ENCODE results near the gene DDI1. TPM values are rescaled to one million over a fixed set of nuclear protein-coding genes. Genes with fewer than 3 reads are reported as not detected.

The DDI1 gene
- total RNA-seq, 1 experiment from 2014 or later: not detected

GRCh38 chr11:104054911-104055529 is 18.6 kb downstream of the DDI1 start:
- DNase-seq: no peak
- H3K4me3 Mint-ChIP-seq (ENCODE audit: low read depth, unreplicated experiment): no peak overlapping the region
- CTCF ChIA-PET: no interaction called here
- H3K9me3 Mint-ChIP-seq (ENCODE audit: low read depth, unreplicated experiment): no peaks in the 10 kb centered on the region
- no TSS peak for BruUV-seq (replicated peaks)
- intact Hi-C loops (cut with micrococcal nuclease; ENCODE audit: unreplicated experiment): no loop called here
- no peaks in the 10 kb centered on the region for H3K36me3 Mint-ChIP-seq (ENCODE audit: insufficient read depth, unreplicated experiment)
- H3K27me3 Mint-ChIP-seq (ENCODE audit: unreplicated experiment): no peaks in the 10 kb centered on the region
- TF ChIP-seq CTCF (IDR thresholded peaks at IDR 0.05; ENCODE audit: unreplicated experiment): no peak
- H3K4me1 Mint-ChIP-seq (ENCODE audit: low read depth, unreplicated experiment): peaks cover 8% of the 10 kb centered on the region
- no peak overlapping the region for H3K27ac Mint-ChIP-seq (ENCODE audit: unreplicated experiment)

GRCh38 chr11:104055596-104055995 is 19.2 kb downstream of the DDI1 start:
- no peak for TF ChIP-seq CTCF (IDR thresholded peaks at IDR 0.05; ENCODE audit: unreplicated experiment)
- H3K4me1 Mint-ChIP-seq (ENCODE audit: low read depth, unreplicated experiment): peaks cover 8% of the 10 kb centered on the region
- intact Hi-C loops (cut with micrococcal nuclease; ENCODE audit: unreplicated experiment): no loop called here

GRCh38 chr11:104057908-104058307 is 21.5 kb downstream of the DDI1 start:
- Mint-ChIP-seq H3K4me1 (ENCODE audit: low read depth, unreplicated experiment) (peaks cover 8% of the 10 kb centered on the region), H3K9me3 (ENCODE audit: low read depth, unreplicated experiment) (no peaks in the 10 kb centered on the region), H3K36me3 (ENCODE audit: insufficient read depth, unreplicated experiment) (no peaks in the 10 kb centered on the region), H3K27me3 (ENCODE audit: unreplicated experiment) (no peaks in the 10 kb centered on the region), H3K27ac (ENCODE audit: unreplicated experiment) (no peak overlapping the region), H3K4me3 (ENCODE audit: low read depth, unreplicated experiment) (no peak overlapping the region)
- no peak for TF ChIP-seq CTCF (IDR thresholded peaks at IDR 0.05; ENCODE audit: unreplicated experiment)
- DNase-seq: no peak
- no TSS peak for BruUV-seq (replicated peaks)
- CTCF ChIA-PET: no interaction called here
- intact Hi-C loops (cut with micrococcal nuclease; ENCODE audit: unreplicated experiment): no loop called here

More at GRCh38 chr11:104055596-104055995, 19.2 kb downstream of the DDI1 start:
- no TSS peak for BruUV-seq (replicated peaks)
- Mint-ChIP-seq H3K27me3 (ENCODE audit: unreplicated experiment) (no peaks in the 10 kb centered on the region), H3K9me3 (ENCODE audit: low read depth, unreplicated experiment) (no peaks in the 10 kb centered on the region), H3K4me3 (ENCODE audit: low read depth, unreplicated experiment) (no peak overlapping the region), H3K27ac (ENCODE audit: unreplicated experiment) (no peak overlapping the region), H3K36me3 (ENCODE audit: insufficient read depth, unreplicated experiment) (no peaks in the 10 kb centered on the region)
- no peak for DNase-seq
- CTCF ChIA-PET: no interaction called here

GRCh38 chr11:104058680-104059079 is 22.2 kb downstream of the DDI1 start:
- Mint-ChIP-seq H3K27ac (ENCODE audit: unreplicated experiment) (no peak overlapping the region), H3K9me3 (ENCODE audit: low read depth, unreplicated experiment) (no peaks in the 10 kb centered on the region), H3K27me3 (ENCODE audit: unreplicated experiment) (no peaks in the 10 kb centered on the region), H3K4me1 (ENCODE audit: low read depth, unreplicated experiment) (peaks cover 8% of the 10 kb centered on the region), H3K4me3 (ENCODE audit: low read depth, unreplicated experiment) (no peak overlapping the region), H3K36me3 (ENCODE audit: insufficient read depth, unreplicated experiment) (no peaks in the 10 kb centered on the region)
- CTCF ChIA-PET: no interaction called here
- no peak for DNase-seq
- no TSS peak for BruUV-seq (replicated peaks)
- TF ChIP-seq CTCF (IDR thresholded peaks at IDR 0.05; ENCODE audit: unreplicated experiment): no peak
- intact Hi-C loops (cut with micrococcal nuclease; ENCODE audit: unreplicated experiment): no loop called here
